HepG2 (cell line): ENCODE data around the gene IFT88. TPM values are rescaled to one million over a fixed set of nuclear protein-coding genes. Genes with fewer than 3 reads are reported as not detected.

Source experiments
- ATAC-seq: fragments of 200-7000 bp; cut with Tn5 transposase; 3 replicates; pipeline ENCODE4 v1.9.1; 2020; ENCODE audit warnings: mild to moderate bottlenecking, moderate library complexity
- BruUV-seq: library from RNA; stranded (reverse); fragments of 400-500 nt; replicated peaks from 2 replicates; lab custom pipeline; 2021; lab: Mats Ljungman, UMichigan
- CTCF ChIA-PET: fragments of 300-600 bp; formaldehyde crosslinking; extraction: SDS; loops from one replicate; lab custom pipeline; 2021; ENCODE audit warnings: low total read pairs, inconsistent platforms, low intra/inter-chr PET ratio; lab: Yijun Ruan, JAX
- POLR2A ChIA-PET: fragments of 350-600 bp; sonication (Branson Sonifier 250); formaldehyde crosslinking; loops from one replicate; lab custom pipeline; 2020; ENCODE audit warnings: antibody characterized with exemption, inconsistent platforms; lab: Yijun Ruan, JAX
- DNase-seq: peaks from one replicate; pipeline ENCODE4 v3.0.0-alpha.2; 2015; ENCODE audit warnings: low spot score
- FAIRE-seq: peaks from 3 replicates; lab custom pipeline; 2011; peaks lifted over from hg19 to GRCh38; lab: Jason Lieb, UNC
- H2AFZ ChIP-seq: one replicate; pipeline ENCODE4 v1.6.1; 2011; ENCODE audit warnings: low read length, inconsistent platforms
- H3K27ac ChIP-seq: fragments of 300-600 bp; 3 replicates; pipeline ENCODE4 v1.8.0; 2011; ENCODE audit warnings: mixed run types, mild to moderate bottlenecking, mixed read lengths, low read length, inconsistent platforms; ENCODE audit not compliant: insufficient read depth; ENCODE audit errors: extremely low read length
- H3K27me3 ChIP-seq, 2 experiments: fragments of 200-600 bp in 1 of 2; 2 replicates in 1 of 2; 3 replicates in 1 of 2; pipeline versions ENCODE4 v1.6.0 to v1.8.0; 2011; ENCODE audit warnings: low read length in 2 of 2, mild to moderate bottlenecking in 2 of 2, moderate library complexity in 2 of 2, inconsistent platforms in 1 of 2; ENCODE audit not compliant: insufficient read depth in 2 of 2, control insufficient read depth in 1 of 2
- H3K36me3 ChIP-seq, 2 experiments: fragments of 200-600 bp in 1 of 2; replicated peaks in 1 of 2; 2 replicates in 1 of 2; 3 replicates in 1 of 2; pipeline versions ENCODE4 v1.5.1 to v1.8.0; 2011; ENCODE audit warnings: low read length in 2 of 2, inconsistent platforms in 1 of 2; ENCODE audit not compliant: insufficient read depth in 2 of 2, control insufficient read depth in 1 of 2
- H3K4me1 ChIP-seq: 2 replicates; pipeline ENCODE4 v1.5.1; 2012; ENCODE audit warnings: low read length, inconsistent platforms; ENCODE audit not compliant: insufficient read depth
- H3K4me2 ChIP-seq: 2 replicates; pipeline ENCODE4 v1.6.0; 2011; ENCODE audit warnings: low read depth, low read length, inconsistent platforms
- H3K4me3 ChIP-seq, 3 experiments: fragments of 200-600 bp in 1 of 3; sonication (generic), shearing (Covaris generic) in 1 of 3; replicated peaks in 1 of 3; 2 replicates each; pipeline ENCODE4 v1.5.1; 2011 to 2016; ENCODE audit warnings: low read length in 3 of 3, inconsistent platforms in 2 of 3, low read depth in 2 of 3, mild to moderate bottlenecking in 2 of 3, control low read depth in 1 of 3, mixed read lengths in 1 of 3; ENCODE audit not compliant: insufficient read depth in 1 of 3
- H3K79me2 ChIP-seq: one replicate; pipeline ENCODE4 v1.6.1; 2011; ENCODE audit warnings: low read length, inconsistent platforms; ENCODE audit not compliant: insufficient read depth
- H3K9ac ChIP-seq: 2 replicates; pipeline ENCODE4 v1.6.0; 2011; ENCODE audit warnings: mild to moderate bottlenecking, low read depth, low read length, inconsistent platforms; ENCODE audit not compliant: insufficient read depth
- H3K9me3 ChIP-seq: 2 replicates; pipeline ENCODE4 v1.5.1; 2012; ENCODE audit warnings: mild to moderate bottlenecking, low read length
- H4K20me1 ChIP-seq: 2 replicates; pipeline ENCODE4 v1.6.0; 2011; ENCODE audit warnings: inconsistent platforms, mild to moderate bottlenecking, low read length, moderate library complexity; ENCODE audit not compliant: insufficient read depth
- AGO1 ChIP-seq: fragments of 200-400 bp; formaldehyde crosslinking; IDR thresholded peaks from 2 replicates; pipeline ENCODE4 v1.6.1; 2017; ENCODE audit warnings: mild to moderate bottlenecking, low read depth, low read length, moderate library complexity; ENCODE audit not compliant: poor library complexity, severe bottlenecking
- EZH2 ChIP-seq: conservative IDR thresholded peaks from 2 replicates; pipeline ENCODE4 v1.6.1; 2012; ENCODE audit warnings: mild to moderate bottlenecking, low read depth, low read length, moderate library complexity
- HNRNPH1 ChIP-seq: fragments of 200-400 bp; formaldehyde crosslinking; optimal IDR thresholded peaks from 2 replicates; pipeline ENCODE3; 2017; ENCODE audit warnings: mild to moderate bottlenecking, low read depth, low read length
- MTF2 ChIP-seq: sonication (generic); formaldehyde crosslinking; IDR thresholded peaks from 2 replicates; pipeline ENCODE4 v1.5.0; 2020; ENCODE audit warnings: missing genetic modification reagents, borderline replicate concordance
- NBN ChIP-seq: fragments of 450-650 bp; conservative IDR thresholded peaks from 2 replicates; pipeline ENCODE4 v1.6.1; 2017
- TP53 ChIP-seq: sonication (generic); formaldehyde crosslinking; conservative IDR thresholded peaks from 2 replicates; pipeline ENCODE4 v1.4.0; 2020; ENCODE audit warnings: missing genetic modification reagents
- ZFP82 ChIP-seq: sonication (generic); formaldehyde crosslinking; IDR thresholded peaks from 2 replicates; pipeline ENCODE4 v1.5.1; 2020; ENCODE audit warnings: mild to moderate bottlenecking, missing genetic modification reagents, borderline replicate concordance
- ZNF10 ChIP-seq: sonication (generic); formaldehyde crosslinking; IDR thresholded peaks from 2 replicates; pipeline ENCODE4 v1.4.0; 2020; ENCODE audit warnings: mild to moderate bottlenecking, low read depth, missing genetic modification reagents, borderline replicate concordance
- ZNF260 ChIP-seq: sonication (generic); formaldehyde crosslinking; IDR thresholded peaks from 2 replicates; pipeline ENCODE4 v1.4.0; 2020; ENCODE audit warnings: missing genetic modification reagents, low read depth, mild to moderate bottlenecking, borderline replicate concordance
- ZNF296 ChIP-seq: sonication (generic); formaldehyde crosslinking; conservative IDR thresholded peaks from 2 replicates; pipeline ENCODE4 v1.5.0; 2020; ENCODE audit warnings: mild to moderate bottlenecking, missing genetic modification reagents
- ZNF326 ChIP-seq: sonication (generic); formaldehyde crosslinking; IDR thresholded peaks from 2 replicates; pipeline ENCODE4 v1.4.0; 2020; ENCODE audit warnings: missing genetic modification reagents, borderline replicate concordance
- ZNF414 ChIP-seq: sonication (generic); formaldehyde crosslinking; IDR thresholded peaks from 2 replicates; pipeline ENCODE4 v1.5.0; 2020; ENCODE audit warnings: missing genetic modification reagents
- ZNF720 ChIP-seq: sonication (generic); formaldehyde crosslinking; IDR thresholded peaks from 2 replicates; pipeline ENCODE4 v1.4.0; 2020; ENCODE audit warnings: missing genetic modification reagents
- WGBS: methylation state at CpG from one replicate; pipeline ENCODE4 v1.1.6; 2017; ENCODE audit warnings: low lambda C conversion rate; 5-methylcytosine and 5-hydroxymethylcytosine counted together
- in situ Hi-C: cut with HindIII; loops from 2 replicates; pipeline ENCODE4 v1.10.0; 2017; ENCODE audit warnings: low pct_unique_long_range_greater_than_20kb; ENCODE audit not compliant: extremely low pct_ligation_motif_present
- intact Hi-C: fragments of 100-400 bp; cut with micrococcal nuclease; formaldehyde crosslinking; loops from one replicate; pipeline ENCODE4 v1.10.0; 2022; ENCODE audit not compliant: unreplicated experiment
- polyA plus RNA-seq, 8 experiments: library from polyadenylated mRNA; depleted of rRNA in 3 of 8; stranded (reverse) in 7 of 8; unstranded in 1 of 8; fragments of >200 nt; fragmentation: Illumina TruSeq in 4 of 8; extraction: Trizol in 4 of 8; gene quantifications; 2 replicates each; pipeline versions ENCODE4 v1.2.1 to v1.2.3, GENCODE V29; 2011 to 2016; ENCODE audit warnings: low read depth in 4 of 8, missing spikeins in 1 of 8, mixed read lengths in 1 of 8; ENCODE audit not compliant: insufficient read depth in 1 of 8
- total RNA-seq, 5 experiments: library from RNA; depleted of rRNA; stranded (reverse); fragments of >200 nt; fragmentation: Illumina TruSeq; extraction: Trizol; gene quantifications; 2 replicates each; pipeline ENCODE4 v1.2.3, GENCODE V29; 2016; ENCODE audit warnings: low read depth in 1 of 5

Gene IFT88
- total and polyA plus RNA-seq, 2 of the 13 experiments (the other 11 are each of a cell fraction or from before 2014, with no cell fraction given): 8.4 to 19.9 TPM

DNA sequence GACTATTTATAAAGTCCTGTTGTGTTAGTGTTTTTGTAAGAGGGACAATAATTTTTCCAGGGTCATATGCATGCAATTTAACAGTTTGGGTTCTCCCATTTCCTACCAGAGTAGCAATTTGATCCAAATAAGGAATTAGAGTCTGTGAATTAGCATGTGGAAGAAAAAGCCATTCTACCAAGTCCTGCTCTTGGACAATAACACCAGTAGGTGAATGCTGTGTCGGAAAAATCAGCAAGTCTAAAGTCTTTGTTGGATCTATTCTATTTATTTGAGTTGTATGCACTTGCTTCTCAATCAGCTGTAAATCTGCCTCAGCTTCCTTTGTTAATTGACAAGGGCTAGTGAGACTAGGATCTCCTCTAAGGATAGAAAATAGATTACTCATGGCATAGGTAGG lies 115.1 kb downstream of the IFT88 start:
- WGBS: 86% methylated on average over 1 of the region's 1 CpG
- in situ Hi-C loops (no loop called here), intact Hi-C loops (no loop called here)
- H3K27ac ChIP-seq: no peak overlapping the region
- H3K4me1 ChIP-seq: no peaks in the 10 kb centered on the region
- no peak overlapping the region for H3K9ac ChIP-seq
- FAIRE-seq: no peak
- H3K36me3 ChIP-seq: no peaks in the 10 kb centered on the region
- no peaks in the 10 kb centered on the region for H4K20me1 ChIP-seq
- no peak for DNase-seq
- no peak overlapping the region for H2AFZ ChIP-seq
- no peaks in the 10 kb centered on the region for H3K79me2 ChIP-seq
- TF ChIP-seq ZNF414 (CRISPR knock-in tag) (no peak), MTF2 (CRISPR knock-in tag) (no peak), ZNF260 (CRISPR knock-in tag) (no peak), NBN (no peak), ZFP82 (CRISPR knock-in tag) (no peak), HNRNPH1 (no peak), ZNF10 (CRISPR knock-in tag) (no peak), ZNF326 (CRISPR knock-in tag) (no peak), TP53 (CRISPR knock-in tag) (no peak), ZNF720 (CRISPR knock-in tag) (no peak), EZH2 (no peak), AGO1 (no peak), ZNF296 (CRISPR knock-in tag) (no peak)
- no TSS peak for BruUV-seq
- POLR2A ChIA-PET: no interaction called here
- no peak overlapping the region for H3K4me2 ChIP-seq
- H3K27me3 ChIP-seq: no peaks in the 10 kb centered on the region
- no peaks in the 10 kb centered on the region for H3K9me3 ChIP-seq
- CTCF ChIA-PET: no interaction called here
- H3K4me3 ChIP-seq: no peak overlapping the region
- ATAC-seq: no peak
